NOMO-1 treated with dmso at 0.1 percent for 144 hours (cell line): Measurements from ENCODE around the gene GRM1.

Experiments used
- DNase-seq: peaks from one replicate; lab custom pipeline; 2025; ENCODE audit not compliant: unreplicated experiment; lab: John Stamatoyannopoulos, UW

GRM1 gene

DNA sequence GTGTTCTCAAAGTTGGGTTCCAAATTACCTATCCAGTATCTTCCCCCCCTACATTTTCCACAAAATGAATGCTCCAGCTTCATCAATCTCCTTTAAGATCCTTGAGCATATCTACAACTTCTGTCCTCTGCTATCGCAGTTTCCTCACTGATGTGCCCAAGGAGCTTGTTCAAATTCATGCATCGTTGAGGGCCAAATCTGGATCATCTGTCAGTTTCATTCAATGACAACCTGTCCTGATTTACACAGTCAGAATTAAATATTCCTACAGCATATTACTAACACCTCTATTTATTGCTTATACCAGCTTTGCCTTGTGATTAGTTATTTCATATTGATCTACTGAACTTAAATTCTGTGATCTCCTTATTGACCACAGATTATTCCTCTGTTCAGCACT is 68.7 kb downstream of the GRM1 start:
- DNase-seq = no peak

DNA sequence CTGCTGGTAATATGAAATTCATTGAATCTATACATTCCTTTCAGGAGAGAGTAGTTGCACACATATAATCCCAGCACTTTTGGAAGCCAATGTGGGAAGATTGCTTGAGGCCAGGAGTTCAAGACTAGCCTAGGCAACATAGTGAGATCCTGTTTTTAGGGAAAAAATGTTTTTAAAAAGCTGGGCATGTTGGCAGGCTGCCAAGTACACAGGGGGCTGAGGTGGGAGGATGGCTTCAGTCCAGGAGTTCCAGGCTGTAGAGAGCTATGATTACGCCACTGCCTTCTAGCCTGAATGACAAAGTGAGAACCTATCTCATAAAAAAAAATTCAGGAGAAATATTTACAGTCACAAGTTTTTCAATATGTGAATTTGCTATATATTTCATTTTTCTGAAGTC is 71.9 kb downstream of the GRM1 start:
- no peak for DNase-seq

DNA sequence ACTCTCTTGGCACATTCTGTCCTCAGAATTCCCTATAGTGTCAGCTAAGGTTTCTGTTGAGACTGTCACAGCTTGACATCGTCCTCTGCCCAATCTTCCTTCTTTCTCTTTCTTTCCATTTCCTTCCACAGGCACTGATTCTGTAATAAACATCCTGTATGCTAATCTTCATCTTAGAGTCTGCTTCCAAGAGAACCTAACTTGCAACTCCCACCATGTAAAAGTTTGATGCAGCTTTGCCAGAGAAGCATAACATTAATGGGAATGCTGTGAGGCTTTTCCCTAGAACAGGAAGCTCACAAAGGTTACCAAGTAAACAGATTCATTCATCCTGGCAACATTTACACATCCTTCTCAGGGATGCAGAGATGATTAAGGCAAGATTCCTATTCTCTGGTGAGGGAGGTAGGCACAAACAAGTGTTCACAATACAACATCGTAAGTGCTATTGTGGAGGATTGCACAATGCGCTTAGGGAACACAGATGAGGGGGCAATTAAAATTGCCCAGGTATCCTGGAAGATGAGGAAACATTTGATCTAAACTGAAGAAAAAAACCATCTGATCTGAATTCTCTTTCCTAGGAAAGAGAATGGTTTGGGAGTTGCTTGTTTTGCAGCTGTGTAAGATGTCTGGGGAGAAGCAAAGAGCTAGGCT is 74.7 kb downstream of the GRM1 start:
- no peak for DNase-seq

DNA sequence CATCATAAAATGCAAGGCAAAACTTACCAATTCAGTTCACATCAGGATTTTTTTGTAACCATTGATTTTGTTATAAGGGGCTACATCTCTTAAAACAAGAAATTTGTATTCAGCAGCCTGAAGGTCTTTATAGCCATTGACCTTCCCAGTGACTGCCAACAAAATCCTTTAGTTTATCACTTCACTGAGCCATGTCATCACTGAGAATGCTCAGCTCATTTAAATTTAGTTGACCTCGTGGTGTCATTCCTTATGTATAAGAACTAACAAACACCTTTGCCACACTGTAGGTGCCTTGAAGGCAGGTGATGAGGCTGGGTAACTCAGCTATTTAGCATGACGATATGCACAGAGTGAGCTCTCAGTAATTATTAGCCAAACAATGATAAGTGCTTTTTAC is 77.7 kb downstream of the GRM1 start:
- no peak for DNase-seq

DNA sequence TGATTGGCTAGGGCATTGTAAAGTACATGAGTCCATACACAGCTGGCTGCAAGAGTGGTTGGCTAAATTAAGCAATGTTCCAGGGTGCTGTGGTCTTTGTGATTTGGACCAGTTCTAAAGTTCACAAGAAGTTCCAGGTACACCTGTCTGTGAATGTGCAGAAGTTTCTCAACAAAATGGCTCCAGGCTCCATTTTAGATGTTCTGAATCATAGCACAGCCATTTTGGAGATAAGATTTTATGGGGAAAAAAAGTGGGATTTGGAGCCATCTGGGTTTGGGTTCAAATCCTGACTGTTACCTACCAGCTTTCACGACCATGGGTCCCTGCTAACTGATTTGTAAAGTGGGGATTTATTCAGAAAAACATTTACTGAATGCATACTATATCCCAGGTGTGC is 82.1 kb downstream of the GRM1 start:
- DNase-seq = no peak

DNA sequence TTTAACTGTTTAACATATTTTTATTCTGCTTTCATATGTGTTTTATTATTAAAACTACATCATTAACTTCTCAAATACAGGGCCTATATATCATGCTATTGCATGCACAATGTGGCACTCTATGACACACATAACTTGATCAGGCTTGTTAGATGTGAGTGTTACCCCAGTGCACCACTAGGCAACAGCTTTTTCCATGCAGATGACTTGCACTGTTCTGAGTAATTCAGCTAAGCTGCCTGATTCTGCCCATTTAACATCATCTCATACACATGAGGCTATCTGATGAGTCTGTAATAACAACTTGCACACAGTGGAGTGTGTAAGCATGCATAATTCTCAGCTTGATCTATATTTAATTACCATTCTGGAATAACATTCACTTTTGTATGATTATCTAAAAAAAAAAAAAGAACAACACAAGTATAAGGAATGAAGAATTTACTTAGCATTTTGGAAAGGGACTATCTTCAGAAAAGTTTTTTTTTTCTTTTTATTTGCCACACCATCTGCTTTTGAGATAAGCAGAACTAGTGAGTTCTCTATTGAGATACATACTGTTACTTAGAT is 83.1 kb downstream of the GRM1 start:
- no peak for DNase-seq

DNA sequence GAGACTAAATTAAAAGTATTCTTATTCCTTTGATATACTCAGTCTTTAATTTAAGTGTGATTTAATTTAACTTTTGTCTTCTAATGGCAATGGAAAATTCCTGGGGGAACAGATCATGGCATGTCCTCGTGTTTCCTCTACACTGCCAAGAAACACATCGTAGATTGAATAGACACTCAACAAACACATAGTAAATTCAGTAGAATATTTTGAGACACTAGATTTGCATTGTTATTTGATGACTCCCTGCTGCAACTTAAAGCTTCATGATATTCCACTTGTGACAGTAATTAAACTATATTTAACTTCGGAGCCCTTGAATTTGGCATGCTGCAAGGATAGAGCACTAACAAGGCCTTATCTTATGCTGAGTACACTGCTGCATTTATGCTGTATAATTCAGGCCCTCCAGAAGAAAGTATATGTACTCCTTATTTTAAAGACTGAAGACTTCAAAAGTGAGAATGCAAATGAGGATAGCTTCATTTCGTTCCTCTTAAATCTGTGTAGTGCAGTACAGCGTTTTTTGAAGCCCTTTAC is 84.3 kb downstream of the GRM1 start:
- DNase-seq = no peak

DNA sequence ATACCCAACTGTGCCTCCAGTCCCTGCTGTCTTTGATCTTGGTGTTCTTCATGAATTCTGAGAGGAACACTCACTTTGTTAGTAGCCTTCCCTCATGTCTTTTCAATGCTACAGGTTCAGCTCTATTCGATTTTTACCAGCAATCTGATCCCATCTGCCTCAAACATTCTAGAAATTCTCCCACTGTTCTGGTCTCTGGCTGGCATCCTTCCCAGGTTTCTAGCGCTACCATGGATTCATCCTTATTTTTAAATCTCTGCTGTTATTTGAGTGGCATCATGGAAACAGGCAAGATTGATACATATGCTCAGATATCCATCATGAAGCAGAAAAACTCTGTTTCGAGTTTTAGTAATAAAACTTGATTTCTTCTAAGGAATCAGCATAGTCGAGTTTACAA is 94.8 kb downstream of the GRM1 start:
- DNase-seq = no peak

DNA sequence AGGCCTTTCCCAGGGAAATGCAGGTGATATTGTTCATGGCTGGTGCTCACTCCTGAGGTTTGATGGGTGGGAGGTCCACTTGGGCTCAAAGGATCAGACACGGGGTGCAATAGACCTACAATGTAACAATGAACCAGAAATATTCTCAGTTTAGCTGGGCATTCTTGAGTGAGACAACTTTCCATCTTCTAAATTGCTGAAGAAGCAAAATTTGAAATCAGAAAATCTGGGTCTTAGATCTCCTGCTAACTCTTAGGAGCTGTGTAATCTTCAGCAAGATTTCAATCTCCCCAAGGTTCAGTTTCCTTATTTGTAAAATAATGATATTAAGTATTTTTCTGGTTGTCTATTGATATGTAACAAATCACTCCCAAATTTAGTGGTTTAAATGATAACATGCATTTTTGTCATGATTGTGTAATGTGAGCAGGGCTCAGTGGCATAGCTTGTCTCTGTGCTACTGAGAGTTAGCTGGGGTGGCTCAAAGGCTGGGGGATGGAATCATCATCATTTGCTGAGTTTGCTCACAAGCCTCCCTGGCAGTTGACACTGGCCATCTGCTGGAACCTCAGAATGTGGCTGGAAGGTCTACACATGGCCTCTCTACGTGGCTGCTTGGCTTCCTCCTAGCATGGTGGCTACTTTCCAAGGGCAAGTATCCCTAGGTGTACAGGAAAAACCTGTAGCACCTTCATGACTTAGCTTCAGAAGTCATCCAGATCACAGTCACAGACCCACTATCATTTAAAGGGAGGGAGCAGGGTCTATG is 98.8 kb downstream of the GRM1 start:
- no peak for DNase-seq

DNA sequence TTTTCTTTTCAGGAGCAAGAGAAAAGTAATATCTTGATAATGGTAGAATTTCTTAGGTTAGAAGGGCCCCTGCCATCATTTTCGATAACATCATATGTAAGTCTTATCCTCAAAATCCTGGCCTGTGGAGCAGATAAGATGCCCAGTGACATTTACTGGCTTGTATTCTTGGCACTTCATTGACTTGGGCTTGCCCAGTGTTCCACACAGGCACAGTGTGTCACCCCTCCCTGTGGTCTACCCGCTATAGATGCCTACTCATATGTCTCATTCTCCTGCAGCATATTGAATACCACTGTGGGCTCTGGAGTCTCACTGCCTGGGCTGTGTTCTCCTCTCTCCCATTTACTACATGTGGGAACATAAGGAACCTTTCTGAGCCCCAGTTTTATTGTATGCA is 105.0 kb downstream of the GRM1 start:
- no peak for DNase-seq

DNA sequence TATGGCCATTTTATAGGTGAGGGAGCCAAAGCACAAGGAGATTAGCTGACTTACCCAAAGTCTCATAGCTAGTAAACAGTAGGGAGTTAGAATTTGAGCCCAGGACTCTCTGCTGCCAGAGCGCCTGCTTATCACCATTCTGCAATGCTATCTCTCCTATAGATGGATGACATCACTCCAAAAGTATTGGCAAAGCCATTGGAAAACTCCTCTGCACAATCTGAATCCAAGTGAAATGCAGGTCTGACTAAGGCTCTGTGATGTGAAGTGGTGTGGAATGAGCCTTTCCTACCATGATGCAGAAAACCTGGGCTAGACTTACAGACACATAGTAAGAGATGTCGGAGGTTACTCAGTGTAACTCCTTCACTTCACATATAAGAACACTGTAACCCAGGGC is 106.3 kb downstream of the GRM1 start:
- no peak for DNase-seq

DNA sequence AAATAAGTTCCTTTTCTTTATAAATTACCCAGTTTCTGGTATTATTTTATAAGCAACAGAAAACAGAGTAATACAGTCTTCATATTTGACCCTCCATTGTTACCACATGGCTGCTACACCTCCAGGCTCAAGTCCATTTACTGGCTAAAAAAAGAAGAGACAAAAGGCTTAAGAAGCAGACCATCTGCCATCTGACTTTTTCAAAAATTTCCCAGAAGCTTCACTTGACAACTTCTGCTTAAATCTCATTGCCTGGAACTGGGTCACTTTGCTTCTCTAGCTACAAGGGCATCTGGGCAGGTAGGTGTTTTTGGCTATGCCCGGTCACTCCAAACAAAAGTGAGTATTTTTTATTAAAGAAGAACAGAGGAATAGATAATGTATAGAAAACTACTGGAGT is 118.0 kb downstream of the GRM1 start:
- no peak for DNase-seq

DNA sequence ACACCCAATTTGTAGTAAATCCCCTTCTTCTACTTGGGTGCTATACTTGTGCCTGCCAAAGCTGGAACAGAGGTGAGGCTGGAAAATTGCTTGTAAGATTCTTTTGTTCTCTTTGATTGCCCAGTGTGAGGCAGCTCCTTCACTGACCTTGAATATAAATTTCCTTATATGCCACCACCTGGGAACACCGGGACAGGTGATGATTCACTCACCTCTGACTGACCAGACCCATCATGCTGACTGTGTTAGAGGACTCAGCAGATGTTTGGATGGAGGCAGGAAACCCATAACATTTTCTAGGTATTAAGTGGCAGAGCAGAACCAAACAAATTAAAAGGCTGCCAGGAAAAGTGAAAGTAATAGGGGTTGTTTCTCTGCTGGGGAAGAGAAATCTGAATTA is 120.9 kb downstream of the GRM1 start:
- no peak for DNase-seq

DNA sequence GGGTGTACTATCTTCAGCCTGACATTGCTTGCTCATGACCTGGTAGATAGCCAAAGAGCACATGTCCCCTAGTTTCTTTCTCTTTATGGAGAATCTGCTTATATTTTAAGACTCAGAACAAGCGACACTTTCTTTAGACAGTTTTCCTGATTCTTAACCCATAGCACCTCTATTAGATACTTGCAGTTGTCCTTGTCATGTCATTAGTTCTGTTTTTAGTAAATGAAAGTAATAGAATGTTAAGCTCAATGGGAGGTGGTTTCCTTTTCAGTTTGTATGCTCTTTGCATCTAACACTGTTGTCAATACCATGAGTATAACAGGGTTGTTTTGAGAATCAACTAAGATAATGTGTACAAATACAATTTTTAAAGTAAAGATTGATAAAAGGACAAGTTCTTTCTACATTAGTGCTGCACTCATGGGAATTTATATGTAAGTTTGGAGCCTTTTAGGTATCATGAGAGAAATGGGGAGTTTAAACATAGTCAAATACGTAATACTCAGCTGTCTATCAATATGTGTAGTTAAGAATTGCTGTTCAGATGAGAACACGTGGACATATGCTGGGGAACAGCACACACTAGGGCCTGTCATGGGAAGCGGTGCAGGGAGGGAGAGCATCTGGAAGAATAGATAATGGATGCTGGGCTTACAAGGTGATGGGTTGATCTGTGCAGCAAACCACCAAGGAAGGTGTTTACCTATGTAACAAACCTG is 124.3 kb downstream of the GRM1 start:
- no peak for DNase-seq

DNA sequence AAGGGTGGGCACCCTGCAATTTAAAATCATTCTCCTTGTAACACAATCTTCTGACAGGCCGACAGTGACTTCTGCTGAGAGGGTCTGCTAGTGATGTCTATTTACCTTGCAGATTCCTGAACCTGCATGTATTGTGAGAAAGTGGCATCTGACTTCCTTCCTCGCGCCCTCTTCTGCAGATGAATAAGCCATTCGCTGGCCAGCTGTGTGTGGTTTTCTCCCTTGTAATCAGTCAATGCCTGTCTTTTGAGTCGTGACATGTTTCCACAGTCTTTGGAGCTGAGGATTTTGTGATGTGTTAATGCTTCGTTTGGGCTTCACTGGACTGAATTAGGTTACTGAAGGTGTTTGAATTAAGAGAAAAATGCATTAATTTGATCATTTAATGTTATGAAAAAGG is 125.3 kb downstream of the GRM1 start:
- no peak for DNase-seq

DNA sequence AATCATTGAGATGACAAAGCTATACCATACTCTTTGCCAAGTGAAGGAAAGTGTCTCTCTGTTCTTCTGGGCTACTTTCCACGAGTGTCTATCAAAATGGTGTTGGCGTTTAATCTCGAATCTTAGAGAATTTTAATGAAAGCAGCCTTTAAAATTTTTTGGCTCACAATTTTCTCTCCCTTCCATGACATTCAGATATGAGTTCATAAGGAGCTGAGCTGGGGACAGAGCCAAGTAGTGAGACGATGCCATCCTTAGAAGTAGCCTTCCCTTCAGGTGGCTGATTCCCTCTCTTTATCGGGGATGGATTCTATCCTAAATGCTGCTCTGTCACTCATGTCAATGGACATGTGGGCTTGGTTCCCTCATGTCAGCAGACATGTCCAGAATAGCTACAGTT is 132.8 kb downstream of the GRM1 start:
- no peak for DNase-seq

DNA sequence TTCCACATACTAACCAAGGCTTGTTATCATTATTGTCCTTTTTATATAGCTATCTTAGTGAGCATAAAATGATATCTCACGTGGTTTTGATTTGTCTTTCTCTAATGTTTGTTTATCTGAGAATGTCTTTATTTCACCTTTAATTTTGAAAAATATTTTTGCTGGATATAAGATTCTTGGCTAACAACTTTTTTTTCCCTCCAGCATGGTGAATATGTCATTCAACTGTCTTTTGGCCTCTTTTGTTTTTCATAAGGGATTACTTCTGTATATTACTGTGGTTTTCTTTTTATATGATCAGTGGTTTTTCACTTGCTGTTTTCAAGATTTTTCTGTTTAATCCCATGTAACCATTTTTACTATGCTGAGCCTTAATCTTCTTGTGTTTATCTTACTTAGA is 141.0 kb downstream of the GRM1 start:
- no peak for DNase-seq

DNA sequence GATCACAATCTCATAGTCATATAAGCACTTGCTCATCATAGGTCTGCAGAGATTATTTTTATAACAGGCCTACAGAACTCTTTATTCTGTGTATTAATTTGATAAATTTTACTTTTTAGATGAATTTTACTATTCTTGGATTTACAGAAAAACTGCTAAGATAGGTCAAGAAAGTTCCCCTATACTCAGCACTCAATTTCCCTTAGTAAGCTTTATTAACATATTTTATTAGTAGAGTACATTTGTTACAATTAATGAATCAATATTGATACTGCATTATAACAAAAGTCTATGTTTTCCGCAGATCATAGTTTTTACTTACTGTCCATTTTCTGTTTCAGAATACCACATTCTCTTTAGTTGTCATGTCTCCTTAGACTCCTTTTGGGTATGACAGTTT is 148.9 kb downstream of the GRM1 start:
- no peak for DNase-seq

DNA sequence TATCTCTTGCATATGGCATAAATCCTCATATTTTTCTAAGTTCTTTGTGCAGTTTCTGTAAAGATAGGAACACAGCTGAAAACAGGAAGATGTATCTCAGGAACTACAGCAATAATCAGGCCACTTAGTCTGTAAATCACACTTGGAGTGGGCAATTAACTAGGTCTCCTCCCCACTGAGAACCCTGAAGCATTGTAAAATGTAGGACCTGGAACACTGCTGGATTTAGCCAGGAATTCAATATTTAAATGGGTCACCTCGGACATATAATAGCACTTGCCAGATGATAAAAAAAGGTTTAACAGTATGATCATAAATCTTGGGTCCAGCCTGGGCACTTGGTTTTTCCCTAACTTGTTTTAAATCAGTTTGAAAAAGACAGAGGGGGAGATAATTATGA is 155.0 kb downstream of the GRM1 start:
- DNase-seq = no peak

DNA sequence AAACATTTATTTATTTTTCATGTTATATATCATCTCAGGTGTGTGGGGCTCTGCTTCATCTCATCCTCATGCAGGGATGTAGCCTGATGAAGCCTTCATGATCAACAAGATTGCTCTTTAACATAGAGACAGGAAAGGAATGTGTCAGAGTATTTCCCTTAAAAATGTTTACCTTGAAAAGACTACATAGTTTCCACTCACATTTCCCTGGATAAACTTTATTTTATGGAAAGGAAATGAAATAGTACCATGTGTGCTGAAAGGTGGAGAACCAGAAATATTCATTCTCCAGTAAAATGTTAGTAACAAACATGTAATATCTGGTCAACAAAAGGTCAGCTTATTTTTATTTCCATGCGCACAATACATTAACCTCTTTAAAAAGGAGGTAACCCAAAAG is 155.8 kb downstream of the GRM1 start:
- no peak for DNase-seq

DNA sequence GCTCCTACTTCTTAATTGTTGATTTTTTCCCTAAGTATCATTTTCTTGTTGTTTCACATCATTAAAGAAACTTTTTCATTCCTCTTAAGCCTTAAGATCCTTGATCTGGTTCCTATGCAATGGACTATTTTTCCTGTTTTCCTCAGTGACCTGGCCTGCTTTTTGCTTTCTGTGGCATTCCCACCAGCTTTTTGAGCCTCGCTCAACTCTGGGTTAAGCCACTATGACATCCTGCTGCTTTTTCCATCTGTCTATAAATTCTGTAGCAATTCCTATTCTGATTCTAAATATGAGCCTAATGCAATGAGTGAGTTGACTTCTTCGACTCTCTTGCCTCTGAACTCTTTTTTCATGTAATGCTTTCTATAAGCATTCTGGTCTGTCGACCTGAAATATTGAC is 160.3 kb downstream of the GRM1 start:
- no peak for DNase-seq

DNA sequence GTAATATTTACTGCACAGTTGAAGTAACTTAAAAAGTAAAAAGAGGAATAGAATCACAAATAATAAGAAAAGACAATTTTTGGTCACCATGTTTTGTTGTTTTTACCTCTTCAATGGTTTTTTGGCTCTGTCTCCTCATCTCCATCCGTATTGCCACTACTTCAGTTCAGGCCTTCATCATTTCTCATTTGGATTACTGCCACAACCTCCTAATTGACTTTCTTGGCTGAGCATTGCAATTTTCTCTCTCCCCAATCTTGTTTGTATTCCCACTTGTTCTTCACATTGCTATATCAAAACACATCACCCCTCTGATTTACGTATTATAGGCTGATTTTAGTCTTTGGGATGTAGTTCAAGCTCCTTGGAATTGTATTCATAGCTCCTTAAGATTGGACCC is 161.7 kb downstream of the GRM1 start:
- DNase-seq = no peak
